Measurements from ENCODE around the gene TBPL1.

- no peak for TF ChIP-seq GRHL2 (CRISPR knock-in tag; IDR thresholded peaks at IDR 0.05; ENCODE audit: insufficient replicate concordance, severe bottlenecking)
- TF ChIP-seq CBFB (CRISPR knock-in tag; IDR thresholded peaks at IDR 0.05; ENCODE audit: low read depth): no peak
- TF ChIP-seq CTCF (IDR thresholded peaks at IDR 0.05): no peak
Measured at GRCh38 chr6:133985970-133986369, 32.9 kb downstream of the TBPL1 start.
